ENCODE results near the gene OR4E1.

GRCh38 chr14:21642683-21643082 lies 30.9 kb downstream of the OR4E1 start:
- no peak for TF ChIP-seq CTCF (IDR thresholded peaks at IDR 0.05)
- TF ChIP-seq EZH2 (IDR thresholded peaks at IDR 0.05; ENCODE audit: borderline replicate concordance, insufficient read depth, low read depth, low read length, poor library complexity, severe bottlenecking) = no peak
